HG03520 (cell line): ENCODE results near the gene ADRM1.

ENCODE experiments used
- ATAC-seq: cut with Tn5 transposase; IDR thresholded peaks from one replicate; pipeline ENCODE4 v1.9.1; 2021; ENCODE audit warnings: mild to moderate bottlenecking, moderate library complexity; ENCODE audit not compliant: unreplicated experiment

Gene ADRM1

DNA sequence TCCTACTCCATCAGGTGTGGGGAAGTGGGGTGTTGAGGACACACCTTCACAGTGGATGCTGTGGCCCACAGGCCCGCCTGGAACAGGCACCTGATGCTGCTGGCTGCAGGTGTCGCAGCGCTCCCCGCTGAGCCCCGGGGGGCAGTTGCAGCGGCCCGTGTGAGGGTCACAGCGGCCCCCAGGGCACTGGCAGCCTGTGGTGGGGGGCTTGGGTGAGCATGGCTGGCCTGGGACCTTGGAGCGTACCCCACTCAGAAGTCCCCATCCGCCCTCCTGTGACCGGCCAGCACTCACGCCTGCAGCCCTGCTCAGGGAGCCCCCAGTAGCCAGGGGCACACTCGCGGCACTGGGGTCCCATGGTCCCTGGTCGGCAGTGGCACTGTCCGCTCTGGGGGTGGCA, 19.2 kb downstream of the ADRM1 start:
- ATAC-seq, result no peak

DNA sequence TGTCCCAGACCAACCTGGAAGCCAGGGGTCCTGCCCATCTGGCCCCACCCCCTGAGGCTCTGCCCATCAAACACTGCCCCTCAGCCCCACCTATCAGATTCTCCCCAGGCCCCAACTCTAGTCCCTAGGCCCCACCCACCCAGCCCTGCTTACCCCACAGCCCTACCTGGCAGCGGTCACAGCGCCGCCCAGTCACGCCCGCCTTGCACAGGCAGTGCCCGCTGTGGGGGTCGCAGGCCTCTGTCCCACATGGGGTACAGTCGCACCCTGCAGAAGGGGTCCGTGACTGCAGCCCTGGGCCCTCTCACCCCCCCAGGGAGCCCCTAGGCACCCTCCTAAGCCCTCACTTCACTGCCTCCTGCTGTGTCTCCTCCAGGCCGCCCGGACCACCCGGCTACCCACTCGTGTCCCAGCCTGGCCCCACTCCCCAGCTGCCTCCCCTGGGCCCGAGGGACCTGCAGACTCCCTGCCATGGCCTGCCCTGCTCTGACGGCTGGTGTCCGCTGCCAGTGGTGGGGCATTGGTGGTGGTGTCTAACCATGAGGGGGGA, 19.8 kb downstream of the ADRM1 start:
- no peak for ATAC-seq

DNA sequence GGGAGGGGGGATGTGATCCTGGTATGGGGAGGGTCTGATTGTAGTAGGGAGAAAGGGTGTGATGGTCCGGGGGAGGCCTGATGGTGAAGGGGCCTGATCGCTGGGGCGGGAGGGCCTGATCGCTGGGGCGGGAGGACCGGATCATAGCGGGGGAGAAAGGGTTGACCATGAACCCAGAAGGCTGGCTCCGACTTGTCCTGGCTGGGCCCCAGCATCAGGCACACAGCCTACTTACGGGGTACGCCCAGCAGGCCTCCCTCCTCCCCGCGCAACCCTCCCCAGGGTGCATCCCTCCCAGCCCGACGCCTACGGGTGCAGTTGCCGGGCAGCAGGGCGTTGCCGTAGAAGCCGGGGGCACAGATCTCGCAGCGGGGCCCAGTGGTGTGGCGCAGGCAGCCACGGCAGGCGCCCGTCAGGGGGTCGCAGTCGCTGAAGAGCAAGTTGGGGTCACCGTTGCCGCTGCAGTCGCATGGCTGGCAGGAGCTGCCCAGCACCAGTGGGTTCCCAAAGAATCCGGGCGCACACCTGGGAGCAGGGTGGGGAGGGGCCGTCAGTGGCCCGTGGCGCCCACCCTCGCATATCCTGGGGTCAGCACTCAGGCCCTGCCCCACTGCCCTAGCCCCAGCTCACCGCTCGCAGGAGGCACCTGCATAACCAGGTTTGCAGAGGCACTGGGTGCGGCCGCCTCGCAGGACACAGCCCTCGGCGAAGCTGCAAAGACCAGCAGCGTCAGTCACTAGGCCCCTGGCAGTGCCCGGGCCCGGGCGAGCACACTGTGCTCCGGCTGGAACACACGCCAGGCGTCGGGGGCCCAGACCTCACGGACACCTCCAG, 20.6 kb downstream of the ADRM1 start:
- ATAC-seq, result no peak

DNA sequence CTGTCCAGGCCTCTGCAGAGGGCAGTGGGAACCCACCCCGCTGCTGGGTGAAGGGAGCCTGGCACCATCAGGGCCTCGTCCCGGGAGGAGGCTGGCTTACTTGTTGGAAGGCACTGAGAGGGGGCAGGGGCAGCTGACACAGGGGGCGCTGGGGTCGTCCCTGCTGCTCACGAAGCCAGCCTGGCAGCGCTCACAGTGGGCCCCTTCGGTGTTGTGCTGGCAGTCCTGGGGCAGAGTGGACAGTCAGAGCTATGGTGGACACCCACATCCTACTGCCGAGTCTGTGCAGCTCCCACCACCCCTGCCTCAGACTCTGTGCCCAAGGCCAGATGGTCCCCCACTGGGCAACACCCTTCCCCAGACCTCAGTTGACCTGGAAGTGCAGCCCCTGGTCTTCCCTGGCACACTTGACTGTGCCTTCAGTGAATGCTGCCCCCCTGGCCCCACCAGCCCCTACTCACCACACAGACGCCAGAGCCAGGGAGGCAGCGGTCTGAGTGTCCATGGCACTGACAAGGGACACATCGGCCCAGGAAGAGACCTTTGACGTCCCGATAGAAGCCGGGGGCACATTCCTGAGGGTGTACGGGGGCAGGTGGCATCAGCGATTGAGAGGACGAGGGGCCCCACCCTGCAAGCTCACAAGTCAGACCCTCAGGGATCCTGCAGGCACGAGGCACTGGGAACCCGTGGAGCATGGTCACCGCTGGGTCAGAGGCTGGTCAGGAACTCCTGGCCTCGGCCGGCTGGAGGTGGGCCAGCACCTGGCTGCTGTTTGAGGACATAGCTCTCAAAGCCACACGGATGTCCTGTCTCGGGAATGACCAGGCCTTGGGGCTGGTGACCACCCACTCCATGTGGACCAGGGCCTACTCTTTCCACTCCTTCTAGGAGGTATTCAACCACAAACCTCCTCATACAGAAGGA, 21.4 kb downstream of the ADRM1 start:
- no peak for ATAC-seq

DNA sequence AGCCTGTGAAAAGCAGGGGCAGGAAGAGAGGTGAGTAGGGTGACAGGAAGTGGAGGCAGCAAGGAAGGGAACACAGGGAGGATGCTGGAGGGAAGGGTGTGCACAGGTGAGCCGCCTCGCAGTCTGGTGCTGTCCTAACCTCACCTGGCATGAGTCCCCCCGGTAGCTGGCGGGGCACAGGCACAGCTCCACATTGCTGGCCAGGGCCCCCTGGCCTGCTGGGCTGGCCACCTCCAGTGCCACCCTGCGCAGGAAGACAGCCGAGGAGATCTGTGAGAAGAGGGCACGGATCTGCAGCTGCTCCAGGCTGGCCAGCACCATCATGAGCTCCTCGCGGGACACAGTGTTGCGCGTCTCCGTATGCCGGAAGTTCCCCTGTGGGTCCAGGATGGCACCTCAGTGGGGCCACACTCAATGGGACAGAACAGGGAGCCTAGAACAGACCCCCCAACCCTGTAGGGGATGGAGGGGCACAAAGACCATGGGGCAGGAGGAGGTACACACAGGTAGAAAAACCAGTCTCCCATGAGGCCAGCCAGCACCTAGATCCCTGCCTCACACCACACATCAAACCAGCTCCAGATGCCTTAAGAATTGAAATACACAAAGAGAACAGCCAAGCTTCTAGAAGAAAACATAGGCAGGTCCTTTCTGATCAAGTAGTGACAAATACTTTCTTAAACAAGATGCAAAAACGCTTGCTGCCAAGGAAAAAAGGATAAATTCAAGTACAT, 22.5 kb downstream of the ADRM1 start:
- ATAC-seq, result no peak

DNA sequence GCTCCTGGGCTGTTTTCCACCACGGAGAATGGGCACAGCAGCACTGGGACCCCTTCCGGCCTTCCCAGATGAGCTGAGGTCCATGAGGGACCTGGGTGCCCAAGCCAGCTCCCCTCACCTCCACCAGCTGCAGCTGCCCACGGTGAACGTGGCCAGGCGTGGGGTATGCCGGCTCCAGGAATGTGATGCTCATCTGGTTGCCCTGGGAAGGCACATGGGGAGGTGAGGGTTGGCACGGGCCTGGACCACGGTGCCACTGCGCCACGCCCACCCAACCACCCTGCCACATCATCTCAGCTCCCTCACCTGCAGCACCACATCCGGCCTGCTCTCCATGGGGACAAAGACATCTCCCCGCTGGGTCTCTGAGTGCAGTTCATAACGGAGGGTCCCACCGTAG, 23.8 kb downstream of the ADRM1 start:
- ATAC-seq, result no peak

DNA sequence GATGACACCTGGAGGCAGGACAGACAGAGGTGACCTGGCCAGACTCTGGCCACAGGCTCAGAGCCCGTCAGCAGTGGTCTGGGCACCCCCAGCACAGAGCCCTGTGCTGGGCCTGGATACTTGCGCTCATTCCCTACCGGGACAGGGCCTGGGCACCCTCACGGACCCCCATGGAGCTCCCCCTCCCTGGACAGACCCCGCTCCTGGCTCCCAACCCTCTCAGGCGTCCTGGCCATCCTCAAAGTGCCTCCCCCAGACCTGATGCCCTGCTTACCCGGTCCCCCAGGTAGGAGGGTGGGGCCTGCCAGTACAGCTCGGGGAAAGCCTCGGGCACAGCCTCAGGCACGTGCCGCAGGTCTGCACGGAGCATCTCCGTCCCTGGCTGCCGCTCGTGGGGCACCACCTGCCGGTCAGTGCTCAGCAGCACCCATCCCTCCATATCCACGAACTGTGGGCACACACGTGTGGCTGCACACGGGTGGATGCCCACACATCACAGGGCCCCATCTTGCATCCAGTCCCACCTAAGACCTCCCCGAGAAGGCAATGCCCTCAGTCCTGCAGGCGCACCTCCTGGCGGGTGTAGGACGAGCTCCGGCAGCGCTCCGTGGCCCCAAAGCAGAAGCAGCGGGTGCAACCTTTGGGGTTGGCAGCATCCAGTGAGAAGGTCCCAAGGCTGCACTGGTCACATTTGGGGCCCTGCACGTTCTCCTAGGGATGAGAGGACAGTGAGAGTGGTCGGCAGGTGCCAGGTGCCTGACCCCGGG, 24.3 kb downstream of the ADRM1 start:
- no peak for ATAC-seq

DNA sequence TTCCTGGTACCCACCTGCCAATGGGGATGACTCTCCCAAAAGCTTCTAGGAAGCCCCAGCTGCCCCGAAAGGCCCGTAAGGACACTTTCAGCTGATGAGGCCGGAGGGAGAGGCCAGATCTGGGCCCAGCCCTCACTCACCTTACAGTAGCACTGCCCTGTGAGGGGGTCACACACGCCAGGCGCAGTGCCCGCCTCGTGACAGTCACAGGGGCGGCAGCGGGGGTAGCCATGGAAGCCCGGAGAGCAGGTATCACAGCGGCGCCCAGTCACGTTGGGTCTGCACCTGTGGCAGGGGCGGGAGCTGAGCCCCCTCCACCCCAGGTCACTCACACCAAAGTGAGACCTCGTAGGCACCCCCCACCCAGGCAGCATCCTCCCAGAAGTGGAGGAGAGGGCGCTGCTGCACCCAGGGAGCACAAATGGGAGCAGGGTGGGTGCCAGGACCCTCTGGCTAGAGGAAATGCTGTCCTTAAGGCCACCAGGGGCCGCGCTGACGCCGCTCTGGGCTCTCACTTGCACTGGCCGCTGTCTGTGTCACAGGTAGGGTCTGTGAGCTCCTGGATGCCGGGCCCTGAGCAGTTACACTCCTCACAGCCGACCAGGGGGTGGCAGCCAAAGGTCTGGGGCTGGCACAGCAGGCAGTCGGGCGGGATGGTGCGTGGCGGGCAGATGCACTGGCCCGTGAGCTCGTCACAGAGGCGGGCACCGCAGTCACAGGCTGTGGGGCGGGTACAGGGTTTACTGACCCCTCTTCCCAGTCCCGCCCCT, 25.1 kb downstream of the ADRM1 start:
- ATAC-seq, result no peak

DNA sequence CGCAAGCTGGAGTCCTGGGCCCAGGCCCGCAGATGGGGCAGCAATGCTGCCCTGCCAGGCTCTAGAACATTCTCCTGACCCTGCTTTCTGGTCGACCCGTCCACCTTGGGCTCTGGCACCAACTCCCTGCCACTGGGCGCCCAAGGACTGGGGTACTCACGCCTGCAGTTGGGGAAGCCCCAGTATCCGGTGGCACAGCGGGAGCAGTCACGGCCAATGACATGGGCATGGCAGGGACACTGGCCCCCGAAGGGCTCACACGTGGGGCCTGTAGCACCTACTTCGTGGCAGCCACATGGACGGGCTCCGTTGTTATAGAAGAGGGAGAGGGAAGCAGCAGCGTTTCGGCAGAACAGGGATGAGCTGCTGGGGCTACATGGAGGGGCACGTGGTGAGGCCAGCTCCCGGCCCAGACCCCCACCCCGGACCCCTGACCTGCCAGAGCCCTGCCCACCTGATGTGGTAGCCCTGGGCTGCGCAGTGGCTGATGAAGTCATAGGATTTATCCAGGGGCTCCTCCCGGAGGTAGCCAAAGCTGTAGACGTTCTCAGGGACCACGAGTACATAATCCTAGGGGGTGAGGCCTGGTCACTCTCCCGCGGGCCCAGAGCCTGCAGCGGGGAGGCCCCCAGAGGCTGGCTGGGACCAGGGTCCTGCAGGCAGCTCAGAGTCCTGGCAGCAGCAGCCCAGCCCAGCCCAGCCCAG, 26.0 kb downstream of the ADRM1 start:
- ATAC-seq, result no peak

DNA sequence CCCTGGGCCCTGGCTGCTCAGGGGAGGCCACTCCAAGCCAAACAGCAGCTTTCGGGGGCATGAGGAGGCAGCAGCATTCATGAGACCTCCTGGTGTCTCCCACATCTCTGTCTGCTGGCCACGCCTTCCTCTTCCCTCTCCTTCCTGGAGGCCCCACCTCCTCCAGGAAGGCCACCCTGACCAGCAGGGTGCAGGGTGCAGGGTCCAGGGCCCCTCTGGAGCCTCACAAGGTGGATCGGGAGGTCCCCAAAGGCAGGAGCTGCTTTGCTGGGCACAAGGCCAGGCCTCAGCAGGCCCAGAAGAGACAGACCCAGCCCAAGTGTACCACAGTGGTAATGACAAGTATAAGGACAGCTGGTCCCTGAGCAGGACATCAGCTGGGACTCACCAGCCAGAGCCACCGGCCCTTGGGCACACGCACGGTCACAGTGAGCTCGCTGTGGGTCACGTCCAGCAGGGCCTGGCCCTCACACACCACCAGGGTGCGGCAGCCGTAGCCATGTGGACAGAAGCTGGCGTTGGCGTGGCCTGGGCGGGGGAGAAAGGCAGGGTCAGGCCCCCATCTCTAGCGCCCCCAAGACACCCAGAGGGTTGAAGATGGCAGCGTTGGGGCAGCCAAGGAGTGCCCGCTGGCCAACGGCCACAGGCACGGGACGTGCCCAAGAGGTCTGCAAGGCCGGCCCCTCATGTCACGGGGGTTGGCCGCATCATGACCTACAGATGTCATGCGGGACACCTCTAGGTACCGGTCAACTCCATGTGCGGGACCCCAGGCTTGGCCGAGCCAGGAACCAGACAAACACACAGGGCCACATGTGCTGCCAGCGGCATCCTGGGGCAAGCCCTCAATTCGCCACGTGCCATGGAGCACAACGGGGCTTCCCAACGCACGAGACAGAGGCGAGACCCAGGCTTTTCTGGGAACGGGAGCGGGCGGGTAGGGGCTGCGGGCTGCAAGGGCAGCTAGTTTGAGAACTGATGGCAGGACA, 26.9 kb downstream of the ADRM1 start:
- ATAC-seq, result no peak

DNA sequence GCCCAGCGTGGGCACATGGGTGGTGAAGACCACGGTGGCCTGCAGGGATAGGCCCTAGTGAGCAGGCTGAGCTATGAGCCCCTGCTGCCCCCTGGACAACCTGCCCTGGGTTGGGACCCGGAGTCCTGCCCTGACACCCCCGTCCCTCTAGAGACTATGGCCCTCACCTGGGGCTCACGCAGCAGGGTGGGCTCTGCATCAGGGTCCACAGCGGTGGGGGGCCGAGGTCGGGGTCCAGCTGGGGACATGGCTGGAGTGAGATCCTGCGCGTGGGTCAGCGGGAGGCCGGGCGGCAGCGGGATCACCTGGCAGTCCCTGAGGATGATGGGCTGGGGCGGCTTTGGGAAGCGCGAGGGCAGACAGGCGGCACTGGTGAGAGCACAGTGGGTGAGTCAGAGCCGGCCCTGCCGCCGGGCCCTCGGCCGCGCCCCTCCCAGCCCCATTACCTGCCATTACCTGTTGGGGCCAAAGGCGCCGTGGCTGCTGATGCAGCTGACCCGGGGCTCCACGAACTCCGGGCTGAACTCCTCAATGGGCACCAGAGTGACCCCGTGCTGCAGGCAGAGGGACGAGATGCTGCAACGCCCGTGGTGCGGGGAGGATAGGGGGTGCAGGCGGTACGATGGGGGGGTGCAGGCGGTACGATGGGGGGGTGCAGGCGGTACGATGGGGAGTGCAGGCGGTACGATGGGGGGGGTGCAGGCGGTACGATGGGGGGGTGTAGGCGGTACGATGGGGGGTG, 27.9 kb downstream of the ADRM1 start:
- no peak for ATAC-seq

DNA sequence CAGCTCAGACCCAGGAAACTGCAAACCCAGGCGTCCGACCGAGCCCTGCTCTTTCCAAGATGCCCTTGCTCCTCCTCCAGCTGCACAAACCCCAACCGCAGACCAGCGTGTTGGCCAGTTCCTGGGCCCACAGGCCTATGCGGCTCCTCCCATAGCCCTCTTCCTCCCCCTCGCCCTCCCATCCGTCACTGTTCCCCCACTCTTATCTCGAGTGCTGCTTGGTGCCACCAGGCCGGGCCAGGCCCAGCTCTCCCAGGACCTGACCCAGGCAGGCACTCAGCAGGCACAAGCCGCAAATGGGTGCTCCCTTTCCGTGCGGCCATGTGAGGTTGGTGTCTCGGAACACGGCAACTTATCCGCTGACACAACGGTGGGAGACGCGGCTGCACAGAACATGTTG, 28.6 kb downstream of the ADRM1 start:
- ATAC-seq, result no peak

DNA sequence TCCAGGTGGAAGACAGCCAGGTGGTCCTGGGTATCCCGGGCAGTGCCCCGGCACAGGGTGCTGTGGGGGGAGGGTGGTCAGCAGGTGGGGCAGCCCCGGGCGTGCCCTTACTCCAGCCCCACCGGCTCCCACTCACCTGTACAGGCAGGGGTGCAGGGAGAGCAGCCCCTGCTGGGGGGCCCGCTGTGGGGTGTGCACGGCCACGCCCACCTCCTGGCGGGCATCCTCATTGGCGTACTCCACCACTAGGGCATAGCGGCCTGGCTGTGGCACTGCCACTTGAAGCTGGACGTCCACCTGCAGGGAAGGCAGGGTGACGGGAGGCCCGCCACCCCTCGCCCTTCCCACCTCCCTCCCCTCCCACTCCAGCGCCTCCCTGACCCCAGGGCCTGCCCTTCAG, 29.6 kb downstream of the ADRM1 start:
- no peak for ATAC-seq

DNA sequence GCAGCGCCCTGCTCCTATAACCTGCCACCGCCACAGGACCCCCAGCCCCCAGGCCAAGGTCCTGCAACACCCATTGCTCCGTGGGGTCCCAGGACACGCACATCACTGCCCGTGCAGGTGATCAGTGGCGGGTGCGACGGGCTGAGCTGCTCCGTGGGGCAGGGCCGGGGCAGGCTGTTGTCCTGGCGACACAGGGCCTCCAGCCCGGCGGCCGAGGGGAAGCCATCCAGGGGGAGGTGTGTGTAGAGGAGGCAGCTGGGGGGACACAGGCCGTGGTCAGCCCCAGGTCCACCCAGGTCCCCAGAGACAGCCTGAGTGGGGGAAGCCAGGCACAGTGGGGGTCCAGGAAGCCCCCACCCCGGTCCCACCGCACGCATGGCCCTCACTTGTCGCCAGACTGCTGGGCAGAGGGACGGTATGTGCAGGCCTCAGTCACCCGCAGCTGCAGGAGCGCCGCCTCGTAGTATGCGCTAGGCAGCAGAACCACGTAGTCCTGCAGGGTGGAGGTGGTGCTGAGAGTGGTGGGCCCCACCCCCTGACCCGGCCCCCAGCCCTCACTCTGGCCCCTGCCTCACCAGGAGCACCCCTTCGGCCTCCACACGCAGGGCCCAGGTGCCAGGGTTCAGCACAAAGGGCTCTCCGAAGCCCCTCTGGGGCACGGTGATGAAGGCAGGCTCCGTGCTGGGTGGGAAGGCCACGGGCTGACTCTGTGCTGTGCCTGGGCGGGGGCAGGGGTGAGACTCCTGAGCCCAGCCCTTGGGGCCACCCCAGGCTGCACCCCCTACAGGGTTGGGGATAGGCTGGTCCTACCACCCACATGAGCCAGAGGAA, 30.4 kb downstream of the ADRM1 start:
- ATAC-seq, result no peak

DNA sequence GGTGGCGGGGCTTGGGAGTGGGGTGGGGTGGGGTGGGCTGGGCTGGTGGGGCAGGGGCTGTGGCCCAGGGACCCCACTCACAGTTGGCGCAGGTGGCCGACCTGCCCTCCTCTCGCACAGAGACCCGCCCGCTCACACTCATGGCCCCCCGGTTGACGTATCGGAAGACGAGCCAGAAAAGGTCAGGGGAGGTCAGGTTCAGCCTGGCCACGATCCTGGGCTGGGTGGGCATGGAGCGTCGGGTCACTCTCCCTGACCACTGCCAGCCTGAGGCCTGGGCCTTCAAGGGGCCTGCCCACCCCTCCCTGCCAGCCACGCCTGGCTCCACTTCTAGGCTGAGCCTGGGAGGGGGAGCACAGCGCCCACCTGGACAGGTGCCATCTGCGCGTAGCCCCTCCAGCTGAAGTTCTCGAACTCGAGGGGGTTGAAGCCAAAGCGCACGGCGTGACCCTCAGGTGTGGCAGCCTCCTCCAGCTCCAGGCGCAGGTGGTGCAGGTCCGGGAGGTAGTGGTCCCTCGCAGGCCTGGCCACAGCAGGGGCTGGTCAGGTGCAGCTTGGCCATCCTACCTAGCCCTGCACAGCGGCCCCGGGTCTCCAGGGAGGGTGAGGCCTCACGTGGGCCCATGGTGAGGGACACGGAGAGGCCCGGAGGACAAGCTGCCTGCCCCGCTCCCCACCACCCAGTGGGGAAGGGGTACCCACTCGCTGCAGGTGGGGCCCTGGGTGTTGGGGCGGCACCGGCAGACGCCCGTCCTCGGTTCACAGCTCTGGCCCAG, 31.2 kb downstream of the ADRM1 start:
- ATAC-seq, result no peak
